ENCODE data around the gene PDGFRB. TPM values are rescaled to one million over a fixed set of nuclear protein-coding genes. Genes with fewer than 3 reads are reported as not detected.

Gene PDGFRB
- total RNA-seq, 1 experiment from 2014 or later, result 0.34 TPM

GRCh38 chr5:150186897-150187296 lies 31.3 kb upstream of the PDGFRB start:
- ChIA-PET POLR2A (no interaction called here), CTCF (interaction anchor here (1.2 kb wide), 1 partner anchor 11 kb away, joined by 4 read pairs; no protein-coding TSS in a partner anchor), RAD21 (ENCODE audit: low non-redundant PET in 1 of 2, low total read pairs in 2 of 2, uncharacterized antibody in 2 of 2, unreplicated experiment in 2 of 2) (no interaction called here)
- H3K79me2 ChIP-seq (ENCODE audit: insufficient read depth, low read length), result no peaks in the 10 kb centered on the region
- peaks cover 0 to 7% of the 10 kb centered on the region in 2 experiments; a peak in 1 of 4 replicates for H3K4me1 ChIP-seq (ENCODE audit: control insufficient read depth in 1 of 2, insufficient read depth in 2 of 2, low read length in 2 of 2)
- no peaks in the 10 kb centered on the region for H3K9me3 ChIP-seq (ENCODE audit: control insufficient read depth in 1 of 2, insufficient read depth in 1 of 2, low read depth in 1 of 2, low read length in 2 of 2)
- DNase-seq (ENCODE audit: low read depth, low spot score) (no peak), ATAC-seq (no peak)
- no TSS peak for BruUV-seq (replicated peaks)
- no peak overlapping the region for H3K4me2 ChIP-seq (ENCODE audit: low read length)
- no peaks in the 10 kb centered on the region for H3K36me3 ChIP-seq (ENCODE audit: control insufficient read depth in 1 of 2, insufficient read depth in 2 of 2, low read length in 2 of 2)
- no peaks in the 10 kb centered on the region for H3K9me2 ChIP-seq (ENCODE audit: insufficient read depth)
- TF ChIP-seq EZH2phosphoT487 (IDR thresholded peaks at IDR 0.05; ENCODE audit: borderline replicate concordance) (no peak), CTCF (IDR thresholded peaks at IDR 0.05 in 2 of 3, conservative IDR thresholded peaks at IDR 0.05 in 1 of 3; ENCODE audit: borderline replicate concordance in 1 of 3, insufficient read depth in 1 of 3, low read depth in 2 of 3, low read length in 2 of 3) (no peak), REST (IDR thresholded peaks at IDR 0.05; ENCODE audit: low read depth) (no peak), TCF7L2 (IDR thresholded peaks at IDR 0.05; ENCODE audit: borderline replicate concordance, extremely low read depth, insufficient read depth, insufficient read length) (no peak), CEBPB (IDR thresholded peaks at IDR 0.05; ENCODE audit: low read depth) (no peak), EGR1 (IDR thresholded peaks at IDR 0.05; ENCODE audit: low read depth) (no peak), SP1 (IDR thresholded peaks at IDR 0.05; ENCODE audit: low read depth) (no peak), RAD21 (IDR thresholded peaks at IDR 0.05; ENCODE audit: low read depth) (no peak), POLR2A (IDR thresholded peaks at IDR 0.05; ENCODE audit: borderline replicate concordance, extremely low read depth, insufficient read depth, insufficient read length) (no peak), CBX3 (IDR thresholded peaks at IDR 0.05; ENCODE audit: low read depth) (no peak), ZBTB33 (IDR thresholded peaks at IDR 0.05; ENCODE audit: extremely low read depth, insufficient replicate concordance, low read length) (no peak), JUND (IDR thresholded peaks at IDR 0.05) (no peak), POLR2AphosphoS5 (IDR thresholded peaks at IDR 0.05; ENCODE audit: low read depth, low read length) (no peak), YY1 (IDR thresholded peaks at IDR 0.05; ENCODE audit: extremely low read depth, insufficient replicate concordance, low read depth, low read length) (no peak), MAX (IDR thresholded peaks at IDR 0.05) (no peak), SIN3A (IDR thresholded peaks at IDR 0.05; ENCODE audit: low read depth) (no peak), ZNF274 (IDR thresholded peaks at IDR 0.05; ENCODE audit: low read depth, low read length) (no peak), ATF3 (IDR thresholded peaks at IDR 0.05) (no peak), ELF1 (IDR thresholded peaks at IDR 0.05; ENCODE audit: borderline replicate concordance, low read depth) (no peak)
- H3K27ac ChIP-seq (ENCODE audit: low read depth, low read length), result no peak overlapping the region
- no peaks in the 10 kb centered on the region for H4K20me1 ChIP-seq (ENCODE audit: insufficient read depth)
- H3K9ac ChIP-seq (ENCODE audit: low read length), result no peak overlapping the region
- no peaks in the 10 kb centered on the region for H3K27me3 ChIP-seq (ENCODE audit: insufficient read depth, low read length)
- no peak overlapping the region for H2AFZ ChIP-seq (ENCODE audit: low read depth, low read length, poor library complexity, severe bottlenecking)
- H3K4me3 ChIP-seq (replicated peaks in 1 of 2; ENCODE audit: low read depth in 1 of 2, low read length in 2 of 2), result no peak overlapping the region
- intact Hi-C loops (cut with micrococcal nuclease), result no loop called here

All from HCT116 (cell line).